NCI-H524 treated with DMSO at 0.1 percent for 48 hours (cell line): ENCODE results near the gene MOB3A.

ENCODE experiments used
- DNase-seq: peaks from one replicate; lab custom pipeline; 2025; lab: John Stamatoyannopoulos, UW

The MOB3A gene

GRCh38 chr19:2081873-2082810 lies 14.0 kb downstream of the MOB3A start:
- no peak for DNase-seq

GRCh38 chr19:2080336-2080988 lies 15.7 kb downstream of the MOB3A start:
- DNase-seq: no peak

- DNase-seq: no peak
Observed at GRCh38 chr19:2079865-2080301, 16.2 kb downstream of the MOB3A start.

- DNase-seq: no peak
Observed at GRCh38 chr19:2079076-2079864, 16.9 kb downstream of the MOB3A start.

- no peak for DNase-seq
Observed at GRCh38 chr19:2077833-2078619, 18.1 kb downstream of the MOB3A start.

GRCh38 chr19:2077398-2077797 lies 18.7 kb downstream of the MOB3A start:
- DNase-seq: no peak

GRCh38 chr19:2076526-2076944 lies 19.6 kb downstream of the MOB3A start:
- DNase-seq: no peak

- no peak for DNase-seq
Observed at GRCh38 chr19:2072757-2073551, 23.2 kb downstream of the MOB3A start.

GRCh38 chr19:2070986-2071673 lies 25.0 kb downstream of the MOB3A start:
- DNase-seq: no peak

GRCh38 chr19:2070436-2070827 lies 25.7 kb downstream of the MOB3A start:
- no peak for DNase-seq

- no peak for DNase-seq
Observed at GRCh38 chr19:2064788-2065524, 31.2 kb downstream of the MOB3A start.

- DNase-seq: no peak
Observed at GRCh38 chr19:2064395-2064787, 31.7 kb downstream of the MOB3A start.

- DNase-seq: no peak
Observed at GRCh38 chr19:2063824-2064223, 32.3 kb downstream of the MOB3A start.

- DNase-seq: no peak
Observed at GRCh38 chr19:2062770-2063169, 33.4 kb downstream of the MOB3A start.

- no peak for DNase-seq
Observed at GRCh38 chr19:2062389-2062729, 33.8 kb downstream of the MOB3A start.

- DNase-seq: peak; percentile 93
Observed at GRCh38 chr19:2061495-2062388, 34.4 kb downstream of the MOB3A start.

GRCh38 chr19:2060884-2061494 lies 35.1 kb downstream of the MOB3A start:
- DNase-seq: no peak
